Measurements from ENCODE around the gene PCBP3. TPM values are rescaled to one million over a fixed set of nuclear protein-coding genes. Genes with fewer than 3 reads are reported as not detected.

Gene PCBP3
- total RNA-seq, 1 donor from 2014 or later, result not detected

- no peak overlapping the region for H3K4me3 ChIP-seq (ENCODE audit: low read depth, low read length)
- no peak for TF ChIP-seq CTCF (conservative IDR thresholded peaks at IDR 0.05; ENCODE audit: low read depth, low read length)
Measured at GRCh38 chr21:45821315-45821962, 177.9 kb downstream of the PCBP3 start.

GRCh38 chr21:45821998-45822397, 178.5 kb downstream of the PCBP3 start:
- H3K4me3 ChIP-seq (ENCODE audit: low read depth, low read length), result no peak overlapping the region
- no peak for DNase-seq (ENCODE audit: low read depth)
- no peak for TF ChIP-seq CTCF (conservative IDR thresholded peaks at IDR 0.05; ENCODE audit: low read depth, low read length)

More at GRCh38 chr21:45821315-45821962, 177.9 kb downstream of the PCBP3 start:
- no peak for DNase-seq (ENCODE audit: low read depth)

GRCh38 chr21:45822429-45823099, 179.0 kb downstream of the PCBP3 start:
- H3K4me3 ChIP-seq (ENCODE audit: low read depth, low read length), result no peak overlapping the region
- TF ChIP-seq CTCF (conservative IDR thresholded peaks at IDR 0.05; ENCODE audit: low read depth, low read length), result no peak
- DNase-seq (ENCODE audit: low read depth), result no peak

- DNase-seq (ENCODE audit: low read depth), result no peak
- no peak for TF ChIP-seq CTCF (conservative IDR thresholded peaks at IDR 0.05; ENCODE audit: low read depth, low read length)
- no peak overlapping the region for H3K4me3 ChIP-seq (ENCODE audit: low read depth, low read length)
Measured at GRCh38 chr21:45823100-45823681, 179.7 kb downstream of the PCBP3 start.

- no peak overlapping the region for H3K4me3 ChIP-seq (ENCODE audit: low read depth, low read length)
- no peak for TF ChIP-seq CTCF (conservative IDR thresholded peaks at IDR 0.05; ENCODE audit: low read depth, low read length)
- DNase-seq (ENCODE audit: low read depth), result no peak
Measured at GRCh38 chr21:45824546-45825215, 181.2 kb downstream of the PCBP3 start.

- H3K4me3 ChIP-seq (ENCODE audit: low read depth, low read length), result no peak overlapping the region
- no peak for TF ChIP-seq CTCF (conservative IDR thresholded peaks at IDR 0.05; ENCODE audit: low read depth, low read length)
- DNase-seq (ENCODE audit: low read depth), result no peak
Measured at GRCh38 chr21:45825219-45825618, 181.7 kb downstream of the PCBP3 start.
